DOHH2 (cell line): Measurements from ENCODE around the gene TMEM26.

Experiments
- CTCF ChIP-seq: fragments of 200-600 bp; sonication (generic); IDR thresholded peaks from one replicate; pipeline ENCODE4 v1.5.1; 2014; ENCODE audit warnings: antibody characterized with exemption, mild to moderate bottlenecking, low read depth, low read length; ENCODE audit not compliant: poor library complexity, severe bottlenecking
- EZH2phosphoT487 ChIP-seq: fragments of 200-600 bp; sonication (generic); IDR thresholded peaks from 2 replicates; pipeline ENCODE4 v1.6.1; 2017; ENCODE audit warnings: borderline replicate concordance, mild to moderate bottlenecking, antibody characterized with exemption, low read length, moderate library complexity, mixed read lengths

- TF ChIP-seq CTCF (no peak), EZH2phosphoT487 (no peak)
These were observed 25.6 kb upstream of the TMEM26 start for GRCh38 chr10:61478621-61479312.
